ENCODE measurements around the gene ADSS1. TPM values are rescaled to one million over a fixed set of nuclear protein-coding genes. Genes with fewer than 3 reads are reported as not detected.

Gene ADSS1
- total RNA-seq, 4 donors from 2014 or later: 11.0 to 18.6 (median 17.1) TPM

- Histone ChIP-seq H3K27me3 (no peaks in the 10 kb centered on the region), H3K36me3 (peaks cover 0 to 53% (median 0%) of the 10 kb centered on the region in 3 donors), H3K4me1 (peaks cover 0 to 32% (median 0%) of the 10 kb centered on the region in 4 donors), H3K27ac (no peak overlapping the region), H3K4me3 (no peak overlapping the region), H3K9me3 (no peaks in the 10 kb centered on the region)
- TF ChIP-seq, protein P1, sequence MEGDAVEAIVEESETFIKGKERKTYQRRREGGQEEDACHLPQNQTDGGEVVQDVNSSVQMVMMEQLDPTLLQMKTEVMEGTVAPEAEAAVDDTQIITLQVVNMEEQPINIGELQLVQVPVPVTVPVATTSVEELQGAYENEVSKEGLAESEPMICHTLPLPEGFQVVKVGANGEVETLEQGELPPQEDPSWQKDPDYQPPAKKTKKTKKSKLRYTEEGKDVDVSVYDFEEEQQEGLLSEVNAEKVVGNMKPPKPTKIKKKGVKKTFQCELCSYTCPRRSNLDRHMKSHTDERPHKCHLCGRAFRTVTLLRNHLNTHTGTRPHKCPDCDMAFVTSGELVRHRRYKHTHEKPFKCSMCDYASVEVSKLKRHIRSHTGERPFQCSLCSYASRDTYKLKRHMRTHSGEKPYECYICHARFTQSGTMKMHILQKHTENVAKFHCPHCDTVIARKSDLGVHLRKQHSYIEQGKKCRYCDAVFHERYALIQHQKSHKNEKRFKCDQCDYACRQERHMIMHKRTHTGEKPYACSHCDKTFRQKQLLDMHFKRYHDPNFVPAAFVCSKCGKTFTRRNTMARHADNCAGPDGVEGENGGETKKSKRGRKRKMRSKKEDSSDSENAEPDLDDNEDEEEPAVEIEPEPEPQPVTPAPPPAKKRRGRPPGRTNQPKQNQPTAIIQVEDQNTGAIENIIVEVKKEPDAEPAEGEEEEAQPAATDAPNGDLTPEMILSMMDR (IDR thresholded peaks at IDR 0.05): no peak
- no peak for TF ChIP-seq POLR2A (IDR thresholded peaks at IDR 0.05)
- no peak for DNase-seq
These were observed 61.7 kb downstream of the ADSS1 start for GRCh38 chr14:104785708-104786080.

DNA sequence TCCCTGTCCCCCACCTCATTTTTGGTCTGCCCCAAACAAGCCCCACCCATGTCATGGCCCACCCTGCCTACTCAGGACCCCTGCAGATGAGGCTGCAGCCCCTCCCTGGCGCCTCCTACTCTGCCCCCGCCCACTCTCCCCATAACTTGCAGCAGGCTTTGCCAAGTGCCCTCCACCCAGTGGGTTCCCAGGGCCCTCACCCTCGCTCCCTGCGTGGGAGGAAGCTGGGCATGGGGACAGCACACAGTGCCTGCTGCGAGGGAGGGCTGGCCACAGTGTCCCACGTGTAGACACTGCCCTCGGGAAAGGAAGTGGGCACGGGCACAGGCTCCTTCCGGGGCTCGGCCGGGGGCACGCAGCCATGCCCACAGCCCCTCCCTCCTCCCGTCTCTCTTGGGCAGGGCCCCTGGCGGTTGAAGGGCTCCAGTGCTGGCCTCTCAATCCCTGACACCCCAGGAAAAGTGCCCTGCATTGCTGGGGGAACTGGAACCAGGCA, 62.1 kb downstream of the ADSS1 start:
- Histone ChIP-seq H3K27ac (no peak overlapping the region), H3K4me1 (peaks cover 0 to 32% (median 0%) of the 10 kb centered on the region in 4 donors), H3K36me3 (peaks cover 0 to 55% (median 0%) of the 10 kb centered on the region in 3 donors), H3K9me3 (no peaks in the 10 kb centered on the region), H3K27me3 (no peaks in the 10 kb centered on the region), H3K4me3 (no peak overlapping the region)
- no peak for DNase-seq
- TF ChIP-seq, protein P1 (IDR thresholded peaks at IDR 0.05): no peak
- TF ChIP-seq POLR2A (IDR thresholded peaks at IDR 0.05): no peak

DNA sequence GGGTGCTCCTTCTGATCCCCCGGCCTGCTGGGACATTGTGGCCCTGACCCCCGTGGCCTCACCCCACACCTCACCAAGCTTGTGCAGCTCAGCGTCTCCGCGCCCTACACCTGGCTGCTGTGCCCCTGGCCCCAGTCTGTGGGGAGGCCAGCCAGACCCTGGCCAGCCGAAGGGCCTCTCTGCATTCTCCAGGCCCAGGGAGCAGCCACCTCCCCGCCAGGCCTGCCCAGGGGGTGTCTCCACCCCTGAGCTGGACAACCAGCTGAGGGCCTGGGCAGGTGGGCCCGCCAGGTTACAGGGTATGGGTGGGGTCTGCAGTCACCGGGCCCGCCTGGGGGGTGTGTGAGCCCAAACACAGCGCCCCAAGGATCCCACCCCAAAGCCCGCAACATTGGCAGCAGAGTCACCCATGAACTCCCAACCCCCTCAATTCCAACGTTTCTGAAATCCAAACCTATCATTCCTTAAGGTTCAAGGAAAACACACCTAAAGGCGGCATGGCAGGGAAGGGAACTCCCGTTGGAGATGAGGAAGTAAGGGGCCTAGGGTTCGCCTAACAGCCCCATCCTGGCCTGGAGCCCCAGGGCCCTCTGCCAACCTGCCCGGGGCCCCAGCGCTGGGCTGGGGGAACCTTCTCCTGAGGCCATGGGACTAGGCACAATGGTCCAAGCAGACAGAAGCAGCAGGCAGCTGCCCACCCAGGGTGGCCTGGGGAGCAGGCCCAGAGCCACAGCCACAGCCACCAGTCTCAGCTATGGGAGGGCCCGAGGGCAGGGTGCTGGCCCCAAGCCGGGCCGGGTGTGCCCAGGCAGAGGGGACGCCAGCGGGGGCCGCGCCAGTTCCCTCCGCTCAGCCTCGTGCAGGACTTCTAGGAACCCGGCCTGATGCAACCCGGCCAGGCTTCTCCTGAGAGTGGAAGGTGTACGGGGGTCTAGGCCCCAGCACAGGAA, 63.0 kb downstream of the ADSS1 start:
- Histone ChIP-seq H3K36me3 (peaks cover 0 to 64% (median 0%) of the 10 kb centered on the region in 3 donors), H3K27me3 (no peaks in the 10 kb centered on the region), H3K4me3 (no peak overlapping the region), H3K9me3 (no peaks in the 10 kb centered on the region), H3K27ac (no peak overlapping the region), H3K4me1 (peaks cover 0 to 36% (median 0%) of the 10 kb centered on the region in 4 donors)
- TF ChIP-seq, protein P1 (IDR thresholded peaks at IDR 0.05): no peak
- no peak for TF ChIP-seq POLR2A (IDR thresholded peaks at IDR 0.05)
- no peak for DNase-seq

GRCh38 chr14:104787736-104788135, 63.7 kb downstream of the ADSS1 start:
- TF ChIP-seq, protein P1 (IDR thresholded peaks at IDR 0.05): no peak
- no peak for TF ChIP-seq POLR2A (IDR thresholded peaks at IDR 0.05)
- Histone ChIP-seq H3K4me3 (no peak overlapping the region), H3K4me1 (peaks cover 0 to 43% (median 0%) of the 10 kb centered on the region in 4 donors), H3K36me3 (peaks cover 0 to 66% (median 0%) of the 10 kb centered on the region in 3 donors), H3K27me3 (no peaks in the 10 kb centered on the region), H3K27ac (no peak overlapping the region), H3K9me3 (no peaks in the 10 kb centered on the region)
- DNase-seq: no peak

- Histone ChIP-seq H3K4me3 (no peak overlapping the region), H3K27ac (no peak overlapping the region), H3K27me3 (no peaks in the 10 kb centered on the region), H3K36me3 (peaks cover 0 to 62% (median 0%) of the 10 kb centered on the region in 3 donors), H3K9me3 (no peaks in the 10 kb centered on the region), H3K4me1 (peaks cover 0 to 48% (median 2%) of the 10 kb centered on the region in 4 donors)
- DNase-seq: no peak
- TF ChIP-seq, protein P1 (IDR thresholded peaks at IDR 0.05): no peak
- no peak for TF ChIP-seq POLR2A (IDR thresholded peaks at IDR 0.05)
These were observed 64.3 kb downstream of the ADSS1 start for GRCh38 chr14:104788161-104788818.

Measured in Peyer's patch (tissue), 4 donors.